Measurements from ENCODE around the gene CYP2E1.
"Not testable (repeated sequence)": the region's sequence is repeated elsewhere in the genome, so short reads cannot be mapped to it uniquely, and the experiment has no call there.

The CYP2E1 gene

GRCh38 chr10:133526957-133527588 lies at the start of gene CYP2E1:
Gene CYP2E1, plus strand, starts transcription at chr10:133527363. Its CDS starts 33 bp downstream, at chr10:133527396.
- no peak within 1 kb of the TSS for H3K4me3 Mint-ChIP-seq
- H3K36me3 Mint-ChIP-seq (ENCODE audit: low read depth), result no peaks in the 10 kb centered on the region
- peaks cover 52% of the 10 kb centered on the region for H3K27me3 Mint-ChIP-seq (ENCODE audit: low read depth)
- no peak within 1 kb of the TSS for H3K27ac Mint-ChIP-seq
- peaks cover 7% of the 10 kb centered on the region for H3K9me3 Mint-ChIP-seq
- peaks cover 9% of the 10 kb centered on the region for H3K4me1 Mint-ChIP-seq (ENCODE audit: low read depth)

GRCh38 chr10:133481086-133481643 lies 46.0 kb upstream of the CYP2E1 start:
- H3K4me3 Mint-ChIP-seq, result no peak overlapping the region
- peaks cover 15% of the 10 kb centered on the region for H3K27me3 Mint-ChIP-seq (ENCODE audit: low read depth)
- H3K36me3 Mint-ChIP-seq (ENCODE audit: low read depth), result no peaks in the 10 kb centered on the region
- H3K27ac Mint-ChIP-seq, result no peak overlapping the region
- H3K9me3 Mint-ChIP-seq, result peaks cover 26% of the 10 kb centered on the region
- no peaks in the 10 kb centered on the region for H3K4me1 Mint-ChIP-seq (ENCODE audit: low read depth)

GRCh38 chr10:133481657-133482056 lies 45.5 kb upstream of the CYP2E1 start:
- Mint-ChIP-seq H3K4me1 (ENCODE audit: low read depth) (no peaks in the 10 kb centered on the region), H3K9me3 (peaks cover 31% of the 10 kb centered on the region), H3K27ac (no peak overlapping the region), H3K4me3 (no peak overlapping the region), H3K27me3 (ENCODE audit: low read depth) (peaks cover 15% of the 10 kb centered on the region), H3K36me3 (ENCODE audit: low read depth) (peaks cover under 1% of the 10 kb centered on the region)

- peaks cover 1% of the 10 kb centered on the region for H3K36me3 Mint-ChIP-seq (ENCODE audit: low read depth)
- no peak overlapping the region for H3K4me3 Mint-ChIP-seq
- H3K27ac Mint-ChIP-seq, result no peak overlapping the region
- peaks cover 44% of the 10 kb centered on the region for H3K9me3 Mint-ChIP-seq
- H3K27me3 Mint-ChIP-seq (ENCODE audit: low read depth), result peaks cover 15% of the 10 kb centered on the region
- no peaks in the 10 kb centered on the region for H3K4me1 Mint-ChIP-seq (ENCODE audit: low read depth)
Observed at GRCh38 chr10:133484818-133485217, 42.3 kb upstream of the CYP2E1 start.

- H3K36me3 Mint-ChIP-seq (ENCODE audit: low read depth), result peaks cover 1% of the 10 kb centered on the region
- peaks cover 15% of the 10 kb centered on the region for H3K27me3 Mint-ChIP-seq (ENCODE audit: low read depth)
- no peak overlapping the region for H3K4me3 Mint-ChIP-seq
- no peaks in the 10 kb centered on the region for H3K4me1 Mint-ChIP-seq (ENCODE audit: low read depth)
- H3K9me3 Mint-ChIP-seq, result peaks cover 50% of the 10 kb centered on the region
- no peak overlapping the region for H3K27ac Mint-ChIP-seq
Observed at GRCh38 chr10:133487085-133487484, 40.1 kb upstream of the CYP2E1 start.

GRCh38 chr10:133488354-133488753 lies 38.8 kb upstream of the CYP2E1 start:
- peaks cover 1% of the 10 kb centered on the region for H3K36me3 Mint-ChIP-seq (ENCODE audit: low read depth)
- peaks cover 7% of the 10 kb centered on the region for H3K27me3 Mint-ChIP-seq (ENCODE audit: low read depth)
- no peaks in the 10 kb centered on the region for H3K4me1 Mint-ChIP-seq (ENCODE audit: low read depth)
- peaks cover 41% of the 10 kb centered on the region for H3K9me3 Mint-ChIP-seq
- no peak overlapping the region for H3K4me3 Mint-ChIP-seq
- no peak overlapping the region for H3K27ac Mint-ChIP-seq

GRCh38 chr10:133489816-133490588 lies 37.2 kb upstream of the CYP2E1 start:
- H3K36me3 Mint-ChIP-seq (ENCODE audit: low read depth), result peaks cover 1% of the 10 kb centered on the region
- peaks cover 10% of the 10 kb centered on the region for H3K27me3 Mint-ChIP-seq (ENCODE audit: low read depth)
- H3K4me1 Mint-ChIP-seq (ENCODE audit: low read depth), result no peaks in the 10 kb centered on the region
- peaks cover 36% of the 10 kb centered on the region for H3K9me3 Mint-ChIP-seq
- no peak overlapping the region for H3K4me3 Mint-ChIP-seq
- H3K27ac Mint-ChIP-seq, result no peak overlapping the region

- H3K27me3 Mint-ChIP-seq (ENCODE audit: low read depth); H3K4me1 Mint-ChIP-seq (ENCODE audit: low read depth); H3K36me3 Mint-ChIP-seq (ENCODE audit: low read depth); H3K27ac Mint-ChIP-seq; H3K4me3 Mint-ChIP-seq; H3K9me3 Mint-ChIP-seq: not testable (repeated sequence)
Observed at GRCh38 chr10:133493562-133493961, 33.6 kb upstream of the CYP2E1 start.

GRCh38 chr10:133497363-133497762 lies 29.8 kb upstream of the CYP2E1 start:
- not testable (repeated sequence) for H3K4me3 Mint-ChIP-seq; H3K36me3 Mint-ChIP-seq (ENCODE audit: low read depth); H3K27ac Mint-ChIP-seq; H3K27me3 Mint-ChIP-seq (ENCODE audit: low read depth); H3K9me3 Mint-ChIP-seq; H3K4me1 Mint-ChIP-seq (ENCODE audit: low read depth)

GRCh38 chr10:133499176-133499575 lies 28.0 kb upstream of the CYP2E1 start:
- H3K36me3 Mint-ChIP-seq (ENCODE audit: low read depth); H3K9me3 Mint-ChIP-seq; H3K4me3 Mint-ChIP-seq; H3K4me1 Mint-ChIP-seq (ENCODE audit: low read depth); H3K27ac Mint-ChIP-seq; H3K27me3 Mint-ChIP-seq (ENCODE audit: low read depth): not testable (repeated sequence)

- not testable (repeated sequence) for H3K36me3 Mint-ChIP-seq (ENCODE audit: low read depth); H3K27me3 Mint-ChIP-seq (ENCODE audit: low read depth); H3K4me3 Mint-ChIP-seq; H3K4me1 Mint-ChIP-seq (ENCODE audit: low read depth); H3K27ac Mint-ChIP-seq; H3K9me3 Mint-ChIP-seq
Observed at GRCh38 chr10:133500897-133501296, 26.3 kb upstream of the CYP2E1 start.

GRCh38 chr10:133509700-133510099 lies 17.5 kb upstream of the CYP2E1 start:
- peaks cover 31% of the 10 kb centered on the region for H3K27me3 Mint-ChIP-seq (ENCODE audit: low read depth)
- H3K4me1 Mint-ChIP-seq (ENCODE audit: low read depth), result no peaks in the 10 kb centered on the region
- peaks cover 2% of the 10 kb centered on the region for H3K36me3 Mint-ChIP-seq (ENCODE audit: low read depth)
- H3K4me3 Mint-ChIP-seq, result no peak overlapping the region
- no peak overlapping the region for H3K27ac Mint-ChIP-seq
- H3K9me3 Mint-ChIP-seq, result peaks cover 12% of the 10 kb centered on the region

- Mint-ChIP-seq H3K9me3 (peaks cover 12% of the 10 kb centered on the region), H3K36me3 (ENCODE audit: low read depth) (peaks cover 2% of the 10 kb centered on the region), H3K4me1 (ENCODE audit: low read depth) (no peaks in the 10 kb centered on the region), H3K27ac (no peak overlapping the region), H3K4me3 (no peak overlapping the region), H3K27me3 (ENCODE audit: low read depth) (peaks cover 34% of the 10 kb centered on the region)
Observed at GRCh38 chr10:133511408-133511807, 15.8 kb upstream of the CYP2E1 start.

GRCh38 chr10:133511907-133512528 lies 15.1 kb upstream of the CYP2E1 start:
- Mint-ChIP-seq H3K27me3 (ENCODE audit: low read depth) (peaks cover 39% of the 10 kb centered on the region), H3K4me3 (no peak overlapping the region), H3K36me3 (ENCODE audit: low read depth) (peaks cover 2% of the 10 kb centered on the region), H3K9me3 (peaks cover 12% of the 10 kb centered on the region), H3K27ac (no peak overlapping the region), H3K4me1 (ENCODE audit: low read depth) (no peaks in the 10 kb centered on the region)

GRCh38 chr10:133515471-133515870 lies 11.7 kb upstream of the CYP2E1 start:
- no peak overlapping the region for H3K27ac Mint-ChIP-seq
- no peaks in the 10 kb centered on the region for H3K36me3 Mint-ChIP-seq (ENCODE audit: low read depth)
- peaks cover 2% of the 10 kb centered on the region for H3K4me1 Mint-ChIP-seq (ENCODE audit: low read depth)
- peaks cover 42% of the 10 kb centered on the region for H3K27me3 Mint-ChIP-seq (ENCODE audit: low read depth)
- peaks cover 7% of the 10 kb centered on the region for H3K9me3 Mint-ChIP-seq
- H3K4me3 Mint-ChIP-seq, result no peak overlapping the region
